ENCODE results near the gene CHP1.

Gene CHP1

GRCh38 chr15:41205315-41205714 is 25.8 kb upstream of the CHP1 start:
- H3K9me3 Mint-ChIP-seq, result no peaks in the 10 kb centered on the region
- H3K27ac Mint-ChIP-seq, result peak overlapping the region; percentile 29
- peaks cover 16% of the 10 kb centered on the region for H3K27me3 Mint-ChIP-seq (ENCODE audit: low read depth, poor library complexity)
- H3K4me3 Mint-ChIP-seq, result no peak overlapping the region
- no peak for DNase-seq
- H3K4me1 Mint-ChIP-seq, result no peaks in the 10 kb centered on the region
- H3K36me3 Mint-ChIP-seq (ENCODE audit: low read depth), result no peaks in the 10 kb centered on the region
- TF ChIP-seq CTCF (IDR thresholded peaks at IDR 0.05), result no peak

GRCh38 chr15:41207687-41208448 is 23.2 kb upstream of the CHP1 start:
- no peak for DNase-seq
- Mint-ChIP-seq H3K36me3 (ENCODE audit: low read depth) (no peaks in the 10 kb centered on the region), H3K27me3 (ENCODE audit: low read depth, poor library complexity) (peaks cover 30% of the 10 kb centered on the region), H3K9me3 (no peaks in the 10 kb centered on the region), H3K4me3 (no peak overlapping the region), H3K27ac (no peak overlapping the region), H3K4me1 (no peaks in the 10 kb centered on the region)
- TF ChIP-seq CTCF (IDR thresholded peaks at IDR 0.05), result no peak

- Mint-ChIP-seq H3K36me3 (ENCODE audit: low read depth) (no peaks in the 10 kb centered on the region), H3K4me1 (no peaks in the 10 kb centered on the region), H3K27me3 (ENCODE audit: low read depth, poor library complexity) (peaks cover 35% of the 10 kb centered on the region), H3K9me3 (peaks cover 8% of the 10 kb centered on the region), H3K27ac (no peak overlapping the region), H3K4me3 (no peak overlapping the region)
- no peak for DNase-seq
- no peak for TF ChIP-seq CTCF (IDR thresholded peaks at IDR 0.05)
Measured at GRCh38 chr15:41215708-41216107, 15.4 kb upstream of the CHP1 start.

- Mint-ChIP-seq H3K27ac (peak overlapping the region; percentile 5), H3K36me3 (ENCODE audit: low read depth) (no peaks in the 10 kb centered on the region), H3K4me3 (no peak overlapping the region), H3K9me3 (peaks cover 8% of the 10 kb centered on the region), H3K27me3 (ENCODE audit: low read depth, poor library complexity) (peaks cover 24% of the 10 kb centered on the region), H3K4me1 (no peaks in the 10 kb centered on the region)
- DNase-seq, result no peak
- no peak for TF ChIP-seq CTCF (IDR thresholded peaks at IDR 0.05)
Measured at GRCh38 chr15:41218851-41219250, 12.2 kb upstream of the CHP1 start.

- Mint-ChIP-seq H3K27me3 (ENCODE audit: low read depth, poor library complexity) (peaks cover 26% of the 10 kb centered on the region), H3K36me3 (ENCODE audit: low read depth) (no peaks in the 10 kb centered on the region), H3K9me3 (peaks cover 8% of the 10 kb centered on the region), H3K4me1 (no peaks in the 10 kb centered on the region), H3K4me3 (no peak overlapping the region), H3K27ac (no peak overlapping the region)
- no peak for TF ChIP-seq CTCF (IDR thresholded peaks at IDR 0.05)
- DNase-seq, result no peak
Measured at GRCh38 chr15:41219381-41219780, 11.7 kb upstream of the CHP1 start.

GRCh38 chr15:41230345-41230649 is 771 bp upstream of the CHP1 start:
- Mint-ChIP-seq H3K36me3 (ENCODE audit: low read depth) (no peaks in the 10 kb centered on the region), H3K27me3 (ENCODE audit: low read depth, poor library complexity) (peaks cover 34% of the 10 kb centered on the region), H3K27ac (no peak overlapping the region), H3K4me3 (peak overlapping the region; percentile 82), H3K4me1 (peaks cover 16% of the 10 kb centered on the region), H3K9me3 (peaks cover 14% of the 10 kb centered on the region)
- DNase-seq, result no peak
- no peak for TF ChIP-seq CTCF (IDR thresholded peaks at IDR 0.05)

Measured in nephron progenitor cell (in vitro differentiated cells).